GM19099 (cell line): ENCODE data around the gene PDE1C.

Experiments
- POLR2A ChIP-seq: IDR thresholded peaks from 3 replicates; pipeline ENCODE4 v1.6.1; 2011; ENCODE audit warnings: low read depth; ENCODE audit not compliant: insufficient read length; ENCODE audit errors: extremely low read depth

Gene PDE1C

DNA sequence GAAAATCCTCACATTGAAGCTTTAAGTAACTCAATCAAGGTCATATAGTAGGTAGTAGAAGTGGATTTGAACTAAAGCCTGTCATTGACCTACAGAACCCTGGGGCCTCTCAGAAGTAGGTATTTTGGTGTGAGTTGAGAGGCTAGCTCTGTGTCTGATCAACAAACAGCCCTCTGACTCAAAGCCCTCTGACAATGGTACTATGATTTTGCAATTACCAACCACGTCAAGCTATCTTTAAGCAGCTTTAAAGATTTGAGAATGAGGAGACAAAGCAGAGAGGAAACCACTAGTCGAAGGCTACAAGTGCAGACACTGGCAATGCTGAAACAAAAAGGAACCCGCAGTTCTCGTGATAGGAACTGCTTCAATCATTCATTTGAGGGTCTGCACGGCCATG is 19.0 kb upstream of the PDE1C start:
- TF ChIP-seq POLR2A: no peak

DNA sequence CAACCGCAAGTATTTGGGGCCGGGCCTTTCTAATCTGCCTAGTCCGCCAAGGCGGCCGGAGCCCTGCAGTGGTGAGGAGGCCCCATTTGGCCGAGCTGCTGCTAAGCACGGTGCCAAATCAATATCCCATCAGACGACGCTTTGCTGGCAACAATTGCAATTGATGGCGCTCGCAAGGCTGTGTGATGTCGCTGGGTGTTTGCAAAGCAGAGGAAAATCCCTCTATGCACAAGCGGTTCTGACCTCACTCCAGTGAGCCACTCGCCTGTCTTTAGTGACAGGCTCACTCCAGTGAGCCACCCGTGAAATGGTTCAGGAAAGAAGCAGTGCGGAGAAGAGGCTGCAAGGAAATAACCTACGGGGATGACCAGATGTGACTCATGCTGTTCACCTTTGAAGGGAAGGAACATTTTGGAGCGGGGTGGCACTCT is 18.3 kb upstream of the PDE1C start:
- TF ChIP-seq POLR2A: no peak

DNA sequence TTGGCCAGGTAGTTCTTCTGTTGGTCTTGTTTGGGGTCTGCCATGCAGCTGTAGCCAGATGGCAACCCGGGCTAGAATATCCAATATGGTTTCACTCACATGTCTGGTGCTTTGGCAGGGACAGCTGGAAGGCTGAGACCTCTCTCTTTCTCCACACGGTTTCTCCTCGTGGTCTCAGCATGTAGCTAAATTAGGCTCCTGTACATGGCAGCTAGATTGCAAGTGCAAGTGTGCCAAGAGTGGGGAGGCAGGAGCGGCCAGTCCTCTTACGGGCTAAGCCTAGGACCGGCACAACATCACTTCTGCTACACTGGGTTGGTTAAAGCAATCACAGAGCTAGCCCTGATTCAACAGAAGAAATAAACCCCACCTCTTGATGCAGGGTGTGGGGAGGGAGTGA is 9.3 kb upstream of the PDE1C start:
- TF ChIP-seq POLR2A: no peak

DNA sequence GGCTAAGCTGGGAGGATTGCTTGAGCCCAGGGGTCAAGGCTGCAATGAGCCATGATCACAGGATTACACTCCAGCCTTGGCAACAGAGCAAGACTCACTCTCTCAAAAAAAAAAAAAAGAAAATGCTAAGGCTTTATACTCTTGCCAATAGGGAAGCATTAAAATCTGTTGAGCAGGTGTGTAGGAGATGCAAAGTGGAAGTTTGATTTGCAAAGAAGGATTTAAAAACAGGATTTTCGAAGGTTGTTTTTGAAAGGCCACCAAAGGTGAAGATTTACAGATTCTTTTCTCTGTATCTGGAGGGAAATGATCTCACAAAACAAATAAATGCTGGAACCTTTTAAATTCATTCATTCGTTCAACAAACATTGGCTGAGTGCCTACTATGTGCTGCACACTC is 8.6 kb upstream of the PDE1C start:
- no peak for TF ChIP-seq POLR2A

DNA sequence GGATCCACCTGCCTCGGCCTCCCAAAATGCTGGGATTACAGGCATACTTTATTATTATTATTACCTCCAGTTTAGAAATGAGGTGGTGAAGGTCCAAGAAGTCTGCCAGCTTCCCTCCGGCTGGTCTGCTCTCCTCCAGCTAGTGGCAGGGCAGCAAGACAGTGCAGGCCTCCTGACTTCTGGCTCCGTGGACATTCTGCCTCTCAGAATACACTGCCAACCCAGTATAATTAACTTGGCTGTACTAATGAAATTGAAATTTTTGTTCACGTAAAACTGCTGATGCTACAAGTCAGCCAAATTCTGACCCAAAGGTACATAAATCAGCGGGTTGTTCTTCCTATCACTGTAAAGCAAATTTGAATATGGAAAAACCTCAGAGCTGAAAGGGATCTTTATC is 7.6 kb upstream of the PDE1C start:
- TF ChIP-seq POLR2A: no peak

DNA sequence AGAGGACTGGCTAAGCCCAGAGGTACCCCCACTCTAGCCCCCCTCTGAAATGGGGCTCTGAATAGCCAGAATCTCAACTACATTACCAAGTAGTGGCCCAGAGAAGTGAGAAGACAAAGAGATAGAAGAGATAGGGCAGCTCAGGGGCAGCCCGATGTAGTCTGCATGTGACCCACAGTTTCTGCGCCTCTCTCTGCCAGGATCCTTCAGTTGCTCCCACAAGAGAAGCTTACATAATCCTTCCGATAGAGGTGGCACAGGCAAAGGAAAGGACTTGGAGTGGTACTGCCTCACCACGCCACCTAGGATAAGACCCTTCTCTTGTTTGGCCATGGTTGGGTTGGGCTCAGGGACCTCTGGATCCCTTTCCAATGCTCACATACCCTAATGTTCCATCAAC is 5.4 kb upstream of the PDE1C start:
- TF ChIP-seq POLR2A: no peak

DNA sequence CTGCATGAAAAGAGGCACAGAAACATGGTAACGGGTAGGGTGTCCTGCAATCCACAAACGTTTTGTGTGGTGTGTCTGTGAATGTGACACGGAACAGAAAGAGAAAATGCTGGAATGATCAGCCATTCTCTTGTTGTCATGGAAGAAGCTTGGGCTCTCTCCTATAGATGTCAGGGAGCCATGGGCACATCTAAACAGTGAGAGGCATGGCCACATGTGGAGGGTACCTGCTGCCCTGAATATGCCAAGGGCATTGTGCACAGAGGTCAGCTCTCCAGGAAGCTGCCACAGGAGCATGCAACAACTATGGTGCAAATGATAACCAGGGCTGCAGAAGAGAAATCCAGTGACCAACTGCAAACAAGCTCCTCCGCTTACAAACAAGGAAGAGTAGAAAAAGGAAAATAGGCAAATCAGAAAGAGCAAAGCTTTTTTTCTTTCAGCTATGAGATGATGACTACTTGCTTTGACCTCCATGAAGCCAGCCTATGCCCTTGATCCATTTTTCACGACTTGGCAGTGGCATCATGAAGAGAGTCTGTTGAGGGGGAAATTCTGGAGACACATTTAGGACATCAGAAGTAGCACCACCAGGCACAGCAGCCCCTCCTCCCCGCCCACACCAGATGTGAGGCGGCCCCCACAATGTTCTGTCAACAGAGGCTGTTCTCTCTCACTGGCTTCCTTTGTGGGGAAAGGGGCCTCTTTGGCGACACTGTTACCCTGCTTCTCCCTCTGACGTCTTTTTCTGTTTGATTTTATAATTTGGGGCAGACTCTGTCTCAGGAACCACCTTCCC is 4.8 kb upstream of the PDE1C start:
- TF ChIP-seq POLR2A: no peak

DNA sequence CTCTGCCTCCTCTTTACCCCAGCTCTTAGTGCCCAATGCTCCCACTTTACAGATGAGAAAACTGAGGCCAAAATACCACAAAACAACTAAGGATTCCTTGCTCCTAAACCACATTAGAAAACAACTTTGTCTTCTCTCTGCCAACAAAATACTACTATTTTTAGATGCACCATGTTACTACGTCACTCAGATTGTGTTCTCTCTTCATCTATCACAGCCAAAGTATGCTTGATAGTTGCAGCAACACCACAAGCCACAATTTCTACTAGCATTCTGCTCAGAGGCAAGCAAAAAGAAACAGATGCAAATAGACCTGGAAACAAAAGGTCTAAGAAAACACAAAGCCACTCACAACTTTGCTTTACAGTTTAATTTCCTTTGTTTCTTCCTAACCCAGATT is 3.3 kb upstream of the PDE1C start:
- TF ChIP-seq POLR2A: no peak

DNA sequence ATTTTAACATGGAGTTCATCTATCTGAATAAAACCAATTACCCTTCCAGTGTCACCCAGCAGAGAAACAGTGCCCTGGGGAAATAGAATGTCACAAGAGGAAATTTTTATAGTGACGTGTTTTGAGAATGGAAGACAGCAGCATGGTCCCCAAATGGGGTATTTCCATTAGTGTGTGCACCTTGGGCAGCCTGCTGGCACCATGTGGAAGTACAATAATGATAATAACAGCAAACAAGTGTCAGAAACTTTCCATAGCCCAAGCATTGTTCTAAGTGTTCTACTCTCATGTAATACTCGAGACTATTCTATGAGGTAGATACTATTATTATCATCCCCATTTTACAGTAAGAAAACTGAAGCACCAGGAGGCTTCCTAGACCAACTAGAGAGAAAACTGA is 2.2 kb upstream of the PDE1C start:
- TF ChIP-seq POLR2A: no peak

DNA sequence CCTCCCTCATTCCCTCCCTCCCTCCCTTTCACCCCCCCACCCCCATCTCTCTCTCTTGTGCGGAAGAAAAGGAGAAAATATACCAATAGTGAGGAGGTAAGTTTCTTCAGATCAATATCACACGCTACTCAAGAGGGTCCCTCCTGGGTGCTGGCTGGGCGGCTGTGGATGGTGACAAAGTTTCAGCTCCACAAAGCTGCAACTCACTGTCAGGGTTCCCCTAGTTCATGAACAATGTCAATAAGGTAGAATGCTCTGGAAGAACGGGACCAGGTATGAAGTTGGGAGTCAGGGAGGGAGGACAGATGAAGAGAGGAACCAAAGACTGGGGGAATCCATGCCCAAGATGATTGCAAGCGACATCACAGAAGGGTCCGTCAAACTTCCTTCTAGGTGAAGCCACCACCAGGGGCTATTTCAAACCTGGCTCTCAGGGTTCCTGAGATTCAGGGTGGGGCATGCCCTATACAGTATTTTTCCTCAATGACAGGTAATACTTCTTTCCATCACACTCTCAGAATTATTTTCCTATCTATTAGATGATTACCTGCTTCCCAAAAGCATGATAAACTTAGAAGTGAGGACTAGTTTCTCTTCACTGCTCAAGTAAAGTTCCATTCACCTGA is 1.4 kb upstream of the PDE1C start:
- TF ChIP-seq POLR2A: no peak

DNA sequence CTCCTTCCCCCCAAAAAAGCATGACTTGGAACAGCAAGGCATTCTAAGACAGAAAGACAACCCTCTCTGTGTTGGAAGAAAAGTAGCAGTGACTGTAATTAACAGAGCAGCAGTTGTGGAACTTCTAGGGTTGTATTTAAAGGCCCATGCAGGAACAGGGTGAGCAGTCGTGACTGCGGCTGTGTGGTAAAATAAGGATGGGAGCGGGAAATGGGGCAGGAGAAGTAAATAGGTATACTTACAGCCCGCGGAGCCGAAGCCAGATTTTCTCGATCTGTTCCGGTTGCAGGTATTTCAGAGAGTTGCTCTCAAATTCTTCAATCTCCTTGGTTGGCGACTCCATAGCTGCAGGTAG is 179 bp downstream of the PDE1C start:
- no peak for TF ChIP-seq POLR2A

DNA sequence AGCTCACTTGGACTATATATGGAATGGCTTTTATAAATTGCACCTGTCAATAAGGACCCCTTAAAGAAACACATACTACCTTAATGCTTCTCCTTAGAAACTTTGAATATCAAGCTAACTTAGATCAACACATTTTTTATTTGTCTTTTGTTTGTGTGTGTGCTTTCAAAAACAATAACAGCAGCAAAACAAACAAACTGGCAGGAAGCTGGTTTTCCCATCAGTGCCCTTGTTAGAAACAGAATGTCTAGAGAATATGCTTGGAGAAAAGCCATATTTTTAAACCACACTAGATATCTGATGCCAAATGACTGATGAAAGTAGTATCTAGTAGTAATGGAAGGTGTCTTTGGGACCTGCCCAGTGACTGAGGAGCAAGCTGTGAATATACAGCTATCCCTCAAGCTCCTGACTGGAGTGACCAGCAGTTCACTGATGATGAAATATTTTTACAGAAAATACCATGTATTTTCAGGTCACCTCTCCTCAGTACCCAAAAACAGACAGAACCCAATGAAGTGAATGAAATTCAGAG is 1.0 kb downstream of the PDE1C start:
- no peak for TF ChIP-seq POLR2A

DNA sequence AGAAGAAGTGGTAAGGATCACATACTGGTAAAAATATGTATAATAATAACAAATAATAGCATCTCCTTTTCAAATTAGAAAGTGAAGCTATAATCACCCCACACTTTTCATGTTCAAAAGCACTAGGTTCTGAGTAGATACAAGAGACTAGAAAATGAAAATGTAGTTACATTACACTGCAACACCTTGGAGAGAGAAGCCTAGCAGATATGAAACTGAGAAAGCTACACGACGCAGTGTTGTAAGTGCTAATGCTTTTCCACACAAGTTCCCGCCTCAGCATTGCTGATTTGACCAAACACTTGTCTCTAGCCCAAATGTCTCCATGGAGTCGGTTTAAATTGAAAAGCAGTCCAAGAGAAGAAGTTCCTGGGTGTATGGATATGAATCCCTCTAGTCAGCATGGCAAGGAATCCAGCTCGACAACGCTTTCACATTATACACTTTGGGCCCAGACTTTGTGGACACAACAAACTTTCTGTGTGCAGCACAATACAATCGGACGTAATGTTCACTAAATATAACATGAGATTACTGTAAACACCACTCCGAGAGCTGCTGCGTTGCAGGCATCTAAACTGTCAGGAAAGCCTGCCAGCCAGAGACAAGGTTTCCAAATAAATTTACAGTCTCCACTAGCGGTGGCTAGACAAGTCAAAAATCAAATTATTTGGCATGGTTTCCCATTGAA is 1.7 kb downstream of the PDE1C start:
- TF ChIP-seq POLR2A: no peak

DNA sequence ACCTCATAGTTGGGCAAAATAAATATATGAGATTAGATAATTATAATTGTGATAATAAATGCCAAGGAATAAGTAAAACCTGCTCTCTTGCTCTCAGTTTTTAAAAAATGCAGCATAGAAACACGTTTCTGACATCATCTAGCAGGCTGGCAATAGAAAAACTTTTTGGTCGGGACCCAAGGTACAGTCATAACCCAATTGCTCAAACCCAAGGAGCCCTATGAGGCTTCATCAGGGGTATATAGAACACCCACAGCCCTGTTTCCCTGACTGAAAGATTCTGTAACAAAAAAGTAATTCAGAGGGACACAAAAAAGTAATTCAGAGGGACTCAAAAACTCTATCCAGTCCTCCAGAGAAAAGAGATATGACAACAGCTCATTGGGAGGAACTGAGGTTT is 3.8 kb downstream of the PDE1C start:
- no peak for TF ChIP-seq POLR2A

DNA sequence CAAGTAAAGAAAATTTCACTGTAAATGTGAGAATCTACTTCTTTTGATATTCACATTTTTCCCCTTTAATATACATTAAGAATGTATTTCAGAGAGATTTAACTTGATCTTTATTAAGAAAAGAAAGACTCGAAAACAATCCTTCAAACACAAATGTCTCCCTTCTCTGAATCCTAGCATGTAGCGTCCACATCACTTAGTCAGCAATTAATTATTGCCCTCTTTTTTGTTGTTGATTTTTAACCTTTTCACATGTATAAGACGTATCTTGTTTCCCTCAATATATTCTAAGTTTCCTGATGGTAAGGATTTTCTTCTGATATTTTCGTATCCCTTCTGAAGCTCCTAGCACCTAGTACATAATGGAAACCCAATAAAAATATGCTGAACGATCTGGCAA is 6.6 kb downstream of the PDE1C start:
- TF ChIP-seq POLR2A: no peak

DNA sequence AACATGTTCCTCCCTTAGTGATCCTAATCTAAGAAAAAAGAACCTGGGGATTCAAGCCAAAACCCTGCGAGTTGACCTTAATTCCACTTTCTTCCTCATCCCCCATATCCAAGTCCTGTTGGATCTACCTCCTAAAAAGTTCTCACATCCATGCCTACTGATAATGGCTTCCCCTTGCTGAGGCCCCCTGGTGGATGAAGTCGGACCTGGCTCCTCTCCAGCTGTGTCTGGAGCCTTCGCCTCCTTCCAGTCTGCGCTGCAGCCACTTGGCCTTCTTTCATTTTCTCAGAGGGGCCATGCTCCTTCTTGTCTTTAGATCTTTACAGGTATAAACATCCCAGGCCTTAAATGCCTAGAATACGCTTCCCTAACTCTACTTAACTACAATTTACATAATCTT is 8.1 kb downstream of the PDE1C start:
- no peak for TF ChIP-seq POLR2A
